Stimulated activated CD8-positive, alpha-beta memory T cell treated with anti-CD3 and anti-CD28 coated beads, Interleukin-4, amount 100 ng/mL, for 24 hours (primary cell): Measurements from ENCODE around the gene MINAR1.

Experiments
- DNase-seq: peaks from one replicate; pipeline ENCODE4 v3.0.0-alpha.2; 2020; ENCODE audit warnings: low read depth

MINAR1 gene

GRCh38 chr15:79432345-79433275 is 474 bp downstream of the MINAR1 start:
- DNase-seq = no peak

- DNase-seq = no peak
Observed at GRCh38 chr15:79433276-79433990, 1.3 kb downstream of the MINAR1 start.

GRCh38 chr15:79434361-79434760 is 2.2 kb downstream of the MINAR1 start:
- no peak for DNase-seq

DNA sequence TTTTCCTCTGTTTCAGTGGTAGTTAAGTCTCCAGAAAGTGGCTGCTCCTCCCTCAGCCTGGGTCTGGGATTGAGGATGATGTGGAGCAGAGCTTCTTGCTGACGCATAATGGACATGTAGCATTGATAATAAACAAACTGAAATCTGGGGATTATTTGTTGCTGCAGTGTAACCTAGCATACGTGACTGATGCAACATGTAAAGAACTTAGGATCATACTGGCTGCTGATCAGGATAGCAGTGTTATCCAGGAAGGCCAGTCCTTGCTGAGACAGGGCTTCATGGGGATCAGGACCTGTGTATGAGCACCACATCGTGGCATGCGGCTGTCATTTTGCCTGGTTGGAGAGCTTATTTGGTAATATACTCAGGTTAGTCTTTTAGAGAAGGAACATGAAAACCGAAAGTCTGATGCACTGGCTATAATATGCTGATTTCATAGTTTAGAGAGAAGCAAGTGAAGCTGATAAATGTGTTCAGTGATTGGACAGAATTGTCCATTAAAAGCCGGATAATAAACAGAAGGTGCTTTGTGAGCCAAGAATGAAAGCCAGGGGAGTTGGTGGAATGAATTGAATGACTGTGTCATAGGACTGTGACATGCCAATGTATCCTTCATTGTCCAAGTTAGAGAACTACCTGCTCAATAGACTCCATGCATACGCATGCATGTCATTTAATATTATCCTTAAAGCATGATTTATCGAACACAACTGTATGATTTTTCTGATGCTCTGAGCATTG is 4.1 kb downstream of the MINAR1 start:
- no peak for DNase-seq

DNA sequence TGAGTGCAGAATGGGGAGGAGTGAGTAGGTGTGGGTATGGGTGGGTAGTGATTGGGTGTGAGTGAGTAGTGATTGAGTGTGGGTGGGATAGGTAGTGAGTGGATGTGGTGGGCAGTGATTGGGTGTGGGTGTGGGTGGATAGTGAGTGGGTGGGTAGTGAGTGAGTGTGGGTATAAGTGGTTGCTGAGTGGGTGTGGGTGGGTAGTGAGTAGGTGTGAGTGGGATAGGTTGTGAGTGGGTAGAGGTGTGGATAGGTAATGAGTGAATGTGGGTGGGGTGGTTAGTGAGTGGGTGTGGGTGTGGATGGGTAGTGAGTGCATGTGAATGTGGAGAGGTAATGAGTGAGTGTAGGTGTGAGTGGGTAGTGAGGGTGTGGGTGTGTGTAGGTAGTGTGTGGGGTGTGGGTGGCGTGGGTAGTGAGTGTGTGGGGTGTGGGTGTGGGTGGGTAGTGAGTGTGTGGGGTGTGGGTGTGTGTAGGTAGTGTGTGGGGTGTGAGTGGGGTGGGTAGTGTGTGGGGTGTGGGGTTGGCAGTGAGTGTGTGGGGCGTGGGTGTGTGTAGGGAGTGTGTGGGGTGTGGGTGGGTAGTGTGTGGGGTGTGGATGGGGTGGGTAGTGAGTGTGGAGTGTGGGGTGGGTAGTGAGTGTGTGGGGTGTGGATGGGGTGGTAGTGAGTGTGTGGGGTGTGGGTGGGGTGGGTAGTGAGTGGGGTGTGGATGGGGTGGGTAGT is 5.3 kb downstream of the MINAR1 start:
- DNase-seq = no peak

DNA sequence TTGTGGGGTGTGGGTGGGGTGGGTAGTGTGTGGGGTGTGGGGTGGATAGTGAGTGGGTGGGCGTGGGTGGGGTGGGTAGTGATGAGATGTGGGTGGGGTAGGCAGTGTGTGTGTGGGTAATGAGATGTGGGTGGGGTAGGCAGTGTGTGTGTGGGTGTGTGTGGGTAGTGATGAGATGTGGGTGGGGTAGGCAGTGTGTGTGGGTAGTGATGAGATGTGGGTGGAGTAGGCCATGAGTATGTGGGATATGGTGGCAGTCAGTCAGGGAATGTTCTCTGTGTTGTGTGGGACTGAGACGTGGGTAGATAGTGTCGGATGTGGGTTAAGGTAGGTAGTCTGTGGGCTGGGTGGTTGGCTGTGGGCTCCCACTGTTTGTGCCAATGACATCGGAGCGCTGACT is 7.1 kb downstream of the MINAR1 start:
- DNase-seq = no peak

DNA sequence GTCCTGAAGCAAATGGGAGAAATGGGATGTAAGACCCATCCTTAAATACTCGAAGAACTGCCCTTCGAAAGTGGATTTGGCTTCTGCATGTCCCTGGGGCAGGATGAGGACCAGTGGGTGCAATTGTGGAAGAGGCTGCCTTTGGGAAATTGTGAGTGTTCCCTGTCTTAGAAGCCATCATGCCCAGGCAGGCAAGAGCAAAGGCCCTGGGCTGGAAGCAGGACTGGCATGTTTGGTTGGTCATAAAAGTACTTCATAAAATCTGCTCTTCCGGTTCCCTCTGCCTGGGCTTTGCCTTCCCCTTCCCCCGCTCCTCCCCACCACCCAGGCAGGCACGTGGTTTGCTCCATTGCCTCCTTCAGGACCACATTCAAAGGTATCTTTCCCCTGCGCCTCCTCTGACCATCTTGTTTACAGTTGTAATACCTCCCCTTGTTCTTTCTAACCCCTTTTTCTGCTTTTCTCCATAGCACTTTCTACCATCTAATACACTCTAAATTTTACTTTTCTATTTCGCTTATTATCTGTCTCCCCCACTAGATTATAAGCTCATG is 8.3 kb downstream of the MINAR1 start:
- DNase-seq = no peak

GRCh38 chr15:79442911-79443310 is 10.8 kb downstream of the MINAR1 start:
- no peak for DNase-seq

GRCh38 chr15:79447060-79447459 is 14.9 kb downstream of the MINAR1 start:
- no peak for DNase-seq

DNA sequence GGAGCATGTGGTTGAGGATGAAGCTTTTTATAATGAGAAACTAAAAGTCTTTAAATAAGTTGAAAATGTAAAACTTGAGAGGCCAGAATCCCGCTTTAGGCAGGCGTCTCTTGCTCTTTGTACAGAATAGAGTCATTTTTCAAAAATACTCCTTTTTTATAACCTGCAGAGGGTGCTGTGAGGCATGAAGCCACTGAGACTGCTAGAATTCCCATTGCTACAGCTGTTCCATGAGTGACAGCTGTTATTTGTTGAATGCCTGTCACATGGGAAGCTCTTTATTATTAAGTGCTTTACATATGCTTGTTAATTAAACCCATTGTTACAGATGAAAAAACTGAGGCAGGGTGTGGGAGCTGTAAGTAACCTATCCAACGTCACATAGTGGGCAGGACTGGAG is 18.5 kb downstream of the MINAR1 start:
- no peak for DNase-seq

DNA sequence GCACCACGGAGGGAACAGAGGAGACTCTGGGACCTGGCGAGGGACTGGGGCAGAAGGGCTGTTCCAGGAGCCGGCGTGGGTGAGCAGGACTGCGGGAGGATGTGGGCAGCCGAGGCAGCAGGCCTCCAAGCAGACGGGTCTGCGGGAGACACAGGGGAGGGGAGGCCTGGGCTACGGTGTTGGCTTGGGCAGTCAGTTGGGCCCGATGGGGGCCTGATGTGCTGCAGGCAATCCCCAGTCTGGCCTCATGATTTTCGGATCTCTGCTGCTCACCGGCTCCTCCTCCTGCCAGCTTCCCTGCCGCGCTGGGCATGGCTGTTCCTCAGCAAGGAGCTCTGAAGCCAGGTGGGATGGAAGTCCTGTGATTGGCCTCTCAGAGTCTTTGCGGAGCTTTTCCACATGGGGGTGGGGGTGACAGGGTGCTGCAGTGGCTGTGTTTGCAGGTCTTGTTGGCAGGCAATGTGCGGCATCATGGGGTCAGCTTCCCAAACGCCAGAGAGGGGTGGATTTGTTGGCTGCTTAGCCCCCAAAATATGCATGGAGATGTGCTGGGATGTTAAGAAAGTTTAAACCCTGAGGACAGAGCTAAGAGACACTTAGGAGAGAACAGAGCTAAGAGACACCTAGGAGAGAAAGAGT is 19.3 kb downstream of the MINAR1 start:
- no peak for DNase-seq

DNA sequence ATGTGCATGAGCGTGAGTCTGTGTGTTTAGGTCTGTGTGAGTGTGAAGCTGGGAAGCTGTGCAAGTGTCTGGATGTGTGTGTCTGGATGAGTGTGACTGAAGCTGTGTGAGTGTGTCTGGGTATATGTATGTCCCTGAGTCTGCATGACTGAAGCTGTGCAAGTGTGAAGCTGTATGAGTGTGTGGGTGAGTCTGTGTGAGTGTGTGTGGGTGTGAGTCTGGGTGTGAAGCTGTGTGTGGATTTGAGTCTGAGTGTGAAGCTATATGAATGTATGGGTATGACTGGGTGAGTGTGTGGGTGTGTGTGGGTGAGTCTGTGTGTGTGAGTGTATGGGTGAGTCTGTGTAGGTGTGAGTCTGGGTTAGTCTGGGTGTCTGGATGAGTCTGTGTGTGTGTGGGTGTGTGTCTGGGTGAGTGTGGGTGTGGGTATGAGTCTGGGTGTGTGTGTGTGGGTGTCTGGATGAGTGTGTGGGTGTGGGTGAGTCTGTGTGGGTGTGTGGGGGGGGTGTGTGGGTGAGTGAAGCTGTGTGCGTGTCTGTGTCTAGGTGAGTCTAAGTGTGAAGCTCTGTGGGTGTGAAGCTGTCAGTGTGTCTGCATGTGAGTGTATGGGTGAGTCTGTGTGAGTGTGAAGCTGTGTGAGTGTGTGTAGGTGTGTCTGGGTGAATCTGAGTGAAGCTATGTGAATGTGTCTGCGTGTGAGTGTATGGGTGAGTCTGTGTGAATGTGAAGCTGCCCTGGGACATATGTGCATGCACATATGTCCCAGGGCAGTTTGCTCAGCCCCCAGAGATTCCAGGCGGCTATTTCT is 20.3 kb downstream of the MINAR1 start:
- no peak for DNase-seq

- DNase-seq = no peak
Observed at GRCh38 chr15:79453446-79453845, 21.3 kb downstream of the MINAR1 start.

DNA sequence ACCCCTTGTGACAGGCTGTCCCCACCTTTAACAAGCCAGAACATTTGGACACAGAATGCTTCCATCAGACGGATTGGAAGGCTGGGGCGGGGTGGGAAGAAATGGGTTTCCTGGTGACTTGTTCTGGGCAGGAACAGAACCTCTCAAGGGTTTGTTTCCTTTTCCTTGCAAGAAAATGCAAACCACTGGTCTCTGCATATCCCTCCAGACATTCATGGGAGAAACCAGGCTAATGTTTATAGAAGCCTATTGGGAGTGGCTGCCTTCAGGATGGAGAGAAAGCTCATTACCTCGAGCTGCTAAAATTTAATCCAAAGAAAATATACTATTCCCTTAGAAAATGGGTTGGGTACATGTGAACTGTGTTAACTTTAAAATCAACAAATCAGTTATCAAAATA is 21.9 kb downstream of the MINAR1 start:
- no peak for DNase-seq

GRCh38 chr15:79455361-79455760 is 23.2 kb downstream of the MINAR1 start:
- DNase-seq = no peak

GRCh38 chr15:79455943-79456342 is 23.8 kb downstream of the MINAR1 start:
- DNase-seq = no peak

- DNase-seq = no peak
Observed at GRCh38 chr15:79458491-79458890, 26.4 kb downstream of the MINAR1 start.

DNA sequence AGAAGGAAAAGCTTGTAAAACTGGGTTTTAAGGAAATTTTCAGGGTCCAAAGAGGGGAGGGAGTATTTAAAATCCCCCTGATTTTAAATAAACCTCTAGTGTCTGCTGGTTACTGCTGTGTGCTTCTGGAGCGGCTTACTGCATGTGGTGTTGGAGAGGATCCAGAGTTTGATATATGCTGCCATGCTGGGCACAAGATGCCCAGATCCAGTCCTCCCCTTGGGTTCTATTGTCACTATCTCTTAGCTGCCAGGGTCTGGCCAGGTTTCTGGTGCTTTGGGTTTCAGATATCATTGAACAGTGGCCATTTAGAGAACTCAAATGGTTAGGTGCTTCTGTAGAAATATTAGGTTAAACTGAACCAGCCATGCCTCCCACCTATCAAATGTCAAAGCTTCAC is 27.5 kb downstream of the MINAR1 start:
- DNase-seq = no peak

- DNase-seq = no peak
Observed at GRCh38 chr15:79463043-79463780, 31.1 kb downstream of the MINAR1 start.
